ENCODE data around the gene PATJ. TPM values are rescaled to one million over a fixed set of nuclear protein-coding genes. Genes with fewer than 3 reads are reported as not detected.

The PATJ gene
- total RNA-seq, 1 experiment from 2014 or later: 48.8 TPM

DNA sequence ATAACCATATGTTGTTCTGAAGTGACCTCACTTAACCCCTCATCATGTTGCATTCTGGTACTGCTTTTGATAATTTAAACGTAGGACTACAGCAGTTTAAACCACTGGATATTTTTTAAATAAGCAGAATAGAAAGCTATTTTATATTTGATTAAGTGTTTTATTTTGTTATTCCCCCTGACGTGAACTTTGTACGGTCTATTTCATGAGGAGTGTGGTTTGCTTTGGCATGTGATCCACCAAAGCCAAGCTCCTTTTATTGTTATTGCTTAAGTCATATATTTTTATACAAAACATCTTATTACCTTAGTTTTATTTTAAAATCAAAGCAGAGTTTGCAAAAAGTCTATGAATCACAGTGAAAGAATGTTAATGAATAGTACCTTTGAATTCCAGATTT is 351.0 kb downstream of the PATJ start:
- Histone ChIP-seq H2AFZ (ENCODE audit: low read depth, low read length, poor library complexity, severe bottlenecking) (no peak overlapping the region), H3K79me2 (ENCODE audit: insufficient read depth, low read length) (no peaks in the 10 kb centered on the region), H3K4me2 (ENCODE audit: low read length) (no peak overlapping the region), H3K27ac (ENCODE audit: low read depth, low read length) (no peak overlapping the region), H3K4me3 (replicated peaks in 1 of 2; ENCODE audit: low read depth in 1 of 2, low read length in 2 of 2) (no peak overlapping the region), H4K20me1 (ENCODE audit: insufficient read depth) (no peaks in the 10 kb centered on the region; the same call in 1 of the 2 replicates), H3K27me3 (ENCODE audit: insufficient read depth, low read length) (no peaks in the 10 kb centered on the region), H3K9me3 (ENCODE audit: control insufficient read depth in 1 of 2, insufficient read depth in 1 of 2, low read depth in 1 of 2, low read length in 2 of 2) (no peaks in the 10 kb centered on the region), H3K36me3 (ENCODE audit: control insufficient read depth in 1 of 2, insufficient read depth in 2 of 2, low read length in 2 of 2) (0 out of 4 replicates have a peak, but pooled peaks cover 0 to under 1% of the 10 kb centered on the region in 2 experiments), H3K9me2 (ENCODE audit: insufficient read depth) (no peaks in the 10 kb centered on the region), H3K9ac (ENCODE audit: low read length) (no peak overlapping the region), H3K4me1 (ENCODE audit: control insufficient read depth in 1 of 2, insufficient read depth in 2 of 2, low read length in 2 of 2) (peaks cover 0 to 3% of the 10 kb centered on the region in 2 experiments; a peak in 2 of 4 replicates)
- ChIA-PET RAD21 (ENCODE audit: low non-redundant PET in 1 of 2, low total read pairs in 2 of 2, uncharacterized antibody in 2 of 2, unreplicated experiment in 2 of 2) (no interaction called here), CTCF (interaction anchor here (1.7 kb wide), 1 partner anchor 10 kb away, joined by 9 read pairs; no protein-coding TSS in a partner anchor), POLR2A (no interaction called here)
- DNase-seq (ENCODE audit: low read depth, low spot score) (no peak), ATAC-seq (no peak)
- BruUV-seq (replicated peaks): no TSS peak
- intact Hi-C loops (cut with micrococcal nuclease): no loop called here
- TF ChIP-seq EZH2 (IDR thresholded peaks at IDR 0.05) (no peak), CEBPB (IDR thresholded peaks at IDR 0.05; ENCODE audit: low read depth) (no peak), SRF (IDR thresholded peaks at IDR 0.05; ENCODE audit: low read depth) (no peak), POLR2A (IDR thresholded peaks at IDR 0.05; ENCODE audit: borderline replicate concordance, extremely low read depth, insufficient read depth, insufficient read length) (no peak), SP1 (IDR thresholded peaks at IDR 0.05; ENCODE audit: low read depth) (no peak)

DNA sequence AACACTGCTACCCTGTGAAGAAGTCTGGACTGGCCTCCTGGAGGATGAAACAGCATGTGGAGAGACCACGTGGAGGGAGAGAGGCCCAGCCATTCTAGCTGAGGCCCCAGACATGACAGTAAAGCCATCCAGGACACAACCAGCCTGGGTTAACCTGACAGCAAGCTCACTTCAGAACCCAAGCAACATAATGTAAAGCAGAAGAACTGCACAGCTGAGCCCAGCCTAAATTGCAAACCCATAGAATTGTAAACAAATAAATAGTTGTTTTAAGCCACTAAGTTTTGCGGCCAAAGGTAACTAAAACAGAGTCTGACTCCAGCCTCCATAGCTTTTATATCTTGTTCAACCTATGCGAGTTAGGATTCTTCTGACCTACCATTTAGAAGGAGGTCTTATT is 355.2 kb downstream of the PATJ start:
- Histone ChIP-seq H2AFZ (ENCODE audit: low read depth, low read length, poor library complexity, severe bottlenecking) (no peak overlapping the region), H3K9ac (ENCODE audit: low read length) (no peak overlapping the region), H3K27ac (ENCODE audit: low read depth, low read length) (no peak overlapping the region), H3K79me2 (ENCODE audit: insufficient read depth, low read length) (no peaks in the 10 kb centered on the region), H3K9me2 (ENCODE audit: insufficient read depth) (no peaks in the 10 kb centered on the region), H3K4me2 (ENCODE audit: low read length) (no peak overlapping the region), H3K4me3 (replicated peaks in 1 of 2; ENCODE audit: low read depth in 1 of 2, low read length in 2 of 2) (no peak overlapping the region), H4K20me1 (ENCODE audit: insufficient read depth) (no peaks in the 10 kb centered on the region; the same call in 1 of the 2 replicates), H3K9me3 (ENCODE audit: control insufficient read depth in 1 of 2, insufficient read depth in 1 of 2, low read depth in 1 of 2, low read length in 2 of 2) (no peaks in the 10 kb centered on the region), H3K4me1 (ENCODE audit: control insufficient read depth in 1 of 2, insufficient read depth in 2 of 2, low read length in 2 of 2) (peaks cover 0 to 3% of the 10 kb centered on the region in 2 experiments; a peak in 2 of 4 replicates), H3K36me3 (ENCODE audit: control insufficient read depth in 1 of 2, insufficient read depth in 2 of 2, low read length in 2 of 2) (no peaks in the 10 kb centered on the region), H3K27me3 (ENCODE audit: insufficient read depth, low read length) (no peaks in the 10 kb centered on the region)
- intact Hi-C loops (cut with micrococcal nuclease): no loop called here
- no TSS peak for BruUV-seq (replicated peaks)
- DNase-seq (ENCODE audit: low read depth, low spot score) (no peak), ATAC-seq (no peak)
- ChIA-PET RAD21 (ENCODE audit: low non-redundant PET in 1 of 2, low total read pairs in 2 of 2, uncharacterized antibody in 2 of 2, unreplicated experiment in 2 of 2) (no interaction called here), POLR2A (no interaction called here), CTCF (interaction anchor here (2.9 kb wide), 1 partner anchor 15 kb away, joined by 9 read pairs; no protein-coding TSS in a partner anchor)
- TF ChIP-seq SP1 (IDR thresholded peaks at IDR 0.05; ENCODE audit: low read depth) (no peak), CBX3 (IDR thresholded peaks at IDR 0.05; ENCODE audit: low read depth) (no peak), CTCF (IDR thresholded peaks at IDR 0.05 in 2 of 3, conservative IDR thresholded peaks at IDR 0.05 in 1 of 3; ENCODE audit: borderline replicate concordance in 1 of 3, insufficient read depth in 1 of 3, low read depth in 2 of 3, low read length in 2 of 3) (no peak), YY1 (IDR thresholded peaks at IDR 0.05; ENCODE audit: extremely low read depth, insufficient replicate concordance, low read depth, low read length) (no peak), TCF7L2 (IDR thresholded peaks at IDR 0.05; ENCODE audit: borderline replicate concordance, extremely low read depth, insufficient read depth, insufficient read length) (no peak), POLR2AphosphoS5 (IDR thresholded peaks at IDR 0.05; ENCODE audit: low read depth, low read length) (no peak)
- TF ChIP-seq, protein P1, sequence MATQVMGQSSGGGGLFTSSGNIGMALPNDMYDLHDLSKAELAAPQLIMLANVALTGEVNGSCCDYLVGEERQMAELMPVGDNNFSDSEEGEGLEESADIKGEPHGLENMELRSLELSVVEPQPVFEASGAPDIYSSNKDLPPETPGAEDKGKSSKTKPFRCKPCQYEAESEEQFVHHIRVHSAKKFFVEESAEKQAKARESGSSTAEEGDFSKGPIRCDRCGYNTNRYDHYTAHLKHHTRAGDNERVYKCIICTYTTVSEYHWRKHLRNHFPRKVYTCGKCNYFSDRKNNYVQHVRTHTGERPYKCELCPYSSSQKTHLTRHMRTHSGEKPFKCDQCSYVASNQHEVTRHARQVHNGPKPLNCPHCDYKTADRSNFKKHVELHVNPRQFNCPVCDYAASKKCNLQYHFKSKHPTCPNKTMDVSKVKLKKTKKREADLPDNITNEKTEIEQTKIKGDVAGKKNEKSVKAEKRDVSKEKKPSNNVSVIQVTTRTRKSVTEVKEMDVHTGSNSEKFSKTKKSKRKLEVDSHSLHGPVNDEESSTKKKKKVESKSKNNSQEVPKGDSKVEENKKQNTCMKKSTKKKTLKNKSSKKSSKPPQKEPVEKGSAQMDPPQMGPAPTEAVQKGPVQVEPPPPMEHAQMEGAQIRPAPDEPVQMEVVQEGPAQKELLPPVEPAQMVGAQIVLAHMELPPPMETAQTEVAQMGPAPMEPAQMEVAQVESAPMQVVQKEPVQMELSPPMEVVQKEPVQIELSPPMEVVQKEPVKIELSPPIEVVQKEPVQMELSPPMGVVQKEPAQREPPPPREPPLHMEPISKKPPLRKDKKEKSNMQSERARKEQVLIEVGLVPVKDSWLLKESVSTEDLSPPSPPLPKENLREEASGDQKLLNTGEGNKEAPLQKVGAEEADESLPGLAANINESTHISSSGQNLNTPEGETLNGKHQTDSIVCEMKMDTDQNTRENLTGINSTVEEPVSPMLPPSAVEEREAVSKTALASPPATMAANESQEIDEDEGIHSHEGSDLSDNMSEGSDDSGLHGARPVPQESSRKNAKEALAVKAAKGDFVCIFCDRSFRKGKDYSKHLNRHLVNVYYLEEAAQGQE (IDR thresholded peaks at IDR 0.05; ENCODE audit: low read depth): no peak
- TF ChIP-seq, protein P2, sequence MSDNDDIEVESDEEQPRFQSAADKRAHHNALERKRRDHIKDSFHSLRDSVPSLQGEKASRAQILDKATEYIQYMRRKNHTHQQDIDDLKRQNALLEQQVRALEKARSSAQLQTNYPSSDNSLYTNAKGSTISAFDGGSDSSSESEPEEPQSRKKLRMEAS (IDR thresholded peaks at IDR 0.05): no peak
- TF ChIP-seq, protein P3, sequence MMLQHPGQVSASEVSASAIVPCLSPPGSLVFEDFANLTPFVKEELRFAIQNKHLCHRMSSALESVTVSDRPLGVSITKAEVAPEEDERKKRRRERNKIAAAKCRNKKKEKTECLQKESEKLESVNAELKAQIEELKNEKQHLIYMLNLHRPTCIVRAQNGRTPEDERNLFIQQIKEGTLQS (IDR thresholded peaks at IDR 0.05): no peak
